ENCODE data around the gene RENBP. TPM values are rescaled to one million over a fixed set of nuclear protein-coding genes. Genes with fewer than 3 reads are reported as not detected.
A peak's percentile ranks its signal among the peaks of the same experiment; 100 is the strongest.

Gene RENBP
- total RNA-seq, 1 donor from 2014 or later: 13.4 TPM

DNA sequence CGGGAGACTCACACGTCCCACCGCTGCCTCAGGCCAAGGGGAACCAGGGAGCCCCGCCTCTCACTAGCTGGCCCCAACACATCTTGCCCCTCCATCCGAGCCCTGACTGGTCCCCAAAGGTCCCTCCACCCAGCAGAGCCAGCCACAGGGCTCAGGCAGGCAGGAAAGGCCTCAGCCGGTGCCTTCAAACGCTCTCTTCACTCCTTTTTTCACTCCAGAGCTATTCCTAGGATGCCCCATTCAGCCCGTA, 16.8 kb downstream of the RENBP start:
- no peaks in the 10 kb centered on the region for H3K9me3 Mint-ChIP-seq (ENCODE audit: low read depth)
- TF ChIP-seq, protein P1, sequence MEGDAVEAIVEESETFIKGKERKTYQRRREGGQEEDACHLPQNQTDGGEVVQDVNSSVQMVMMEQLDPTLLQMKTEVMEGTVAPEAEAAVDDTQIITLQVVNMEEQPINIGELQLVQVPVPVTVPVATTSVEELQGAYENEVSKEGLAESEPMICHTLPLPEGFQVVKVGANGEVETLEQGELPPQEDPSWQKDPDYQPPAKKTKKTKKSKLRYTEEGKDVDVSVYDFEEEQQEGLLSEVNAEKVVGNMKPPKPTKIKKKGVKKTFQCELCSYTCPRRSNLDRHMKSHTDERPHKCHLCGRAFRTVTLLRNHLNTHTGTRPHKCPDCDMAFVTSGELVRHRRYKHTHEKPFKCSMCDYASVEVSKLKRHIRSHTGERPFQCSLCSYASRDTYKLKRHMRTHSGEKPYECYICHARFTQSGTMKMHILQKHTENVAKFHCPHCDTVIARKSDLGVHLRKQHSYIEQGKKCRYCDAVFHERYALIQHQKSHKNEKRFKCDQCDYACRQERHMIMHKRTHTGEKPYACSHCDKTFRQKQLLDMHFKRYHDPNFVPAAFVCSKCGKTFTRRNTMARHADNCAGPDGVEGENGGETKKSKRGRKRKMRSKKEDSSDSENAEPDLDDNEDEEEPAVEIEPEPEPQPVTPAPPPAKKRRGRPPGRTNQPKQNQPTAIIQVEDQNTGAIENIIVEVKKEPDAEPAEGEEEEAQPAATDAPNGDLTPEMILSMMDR (IDR thresholded peaks at IDR 0.05): no peak
- H3K36me3 Mint-ChIP-seq (ENCODE audit: low read depth): peaks cover 4% of the 10 kb centered on the region
- peak overlapping the region; percentile 86 for H3K27ac Mint-ChIP-seq (ENCODE audit: unreplicated experiment)
- H3K4me3 Mint-ChIP-seq (ENCODE audit: unreplicated experiment): peak overlapping the region; percentile 77
- no peaks in the 10 kb centered on the region for H3K27me3 Mint-ChIP-seq (ENCODE audit: low read depth)
- H3K4me1 Mint-ChIP-seq (ENCODE audit: low read depth): peaks cover 27% of the 10 kb centered on the region
- no peak for DNase-seq (ENCODE audit: low spot score)

DNA sequence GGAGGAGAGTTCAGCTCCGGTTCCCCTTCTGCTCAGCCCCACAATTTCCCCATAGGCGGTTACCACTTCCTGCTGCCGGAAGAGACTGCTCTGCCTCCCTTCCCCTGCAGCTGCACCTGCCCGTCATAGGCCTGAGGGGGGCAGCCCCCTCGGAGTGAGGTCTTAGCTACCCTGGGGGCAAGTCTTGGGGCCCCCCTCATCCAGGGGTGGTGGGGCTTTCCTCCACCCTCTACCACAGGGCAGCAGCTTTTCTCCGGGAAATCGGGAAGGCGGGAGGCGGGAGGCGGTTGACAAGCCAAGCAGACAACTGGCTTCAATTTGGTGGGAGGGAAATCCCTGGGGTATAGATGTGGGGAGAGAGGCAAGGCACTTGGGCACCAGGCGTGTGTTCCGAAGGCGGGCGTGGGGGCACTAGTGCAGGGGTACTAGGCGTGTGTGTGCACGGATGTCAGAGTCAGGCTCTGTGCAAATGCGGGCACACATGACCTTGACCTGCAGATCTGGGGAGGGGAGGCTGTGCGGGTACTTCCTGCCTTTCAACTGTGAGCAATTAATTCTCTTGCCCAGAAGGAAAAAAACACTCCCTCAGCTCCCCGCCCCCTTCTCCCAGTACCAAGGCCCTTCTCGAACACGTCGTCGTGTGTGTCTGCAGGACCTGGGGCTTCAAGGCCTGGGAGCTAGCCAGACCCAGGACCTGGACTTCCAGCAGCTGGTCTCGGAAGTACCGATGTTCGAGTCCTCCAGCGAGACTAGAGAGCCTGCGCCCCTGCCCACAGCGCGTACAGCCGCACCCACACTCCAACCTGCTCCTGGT, 17.4 kb downstream of the RENBP start:
- TF ChIP-seq, protein P1 (IDR thresholded peaks at IDR 0.05): no peak
- H3K4me3 Mint-ChIP-seq (ENCODE audit: unreplicated experiment): peak overlapping the region; percentile 77
- H3K27ac Mint-ChIP-seq (ENCODE audit: unreplicated experiment): peak overlapping the region; percentile 86
- peaks cover 27% of the 10 kb centered on the region for H3K4me1 Mint-ChIP-seq (ENCODE audit: low read depth)
- H3K36me3 Mint-ChIP-seq (ENCODE audit: low read depth): peaks cover 4% of the 10 kb centered on the region
- H3K27me3 Mint-ChIP-seq (ENCODE audit: low read depth): no peaks in the 10 kb centered on the region
- no peak for DNase-seq (ENCODE audit: low spot score)
- H3K9me3 Mint-ChIP-seq (ENCODE audit: low read depth): no peaks in the 10 kb centered on the region

DNA sequence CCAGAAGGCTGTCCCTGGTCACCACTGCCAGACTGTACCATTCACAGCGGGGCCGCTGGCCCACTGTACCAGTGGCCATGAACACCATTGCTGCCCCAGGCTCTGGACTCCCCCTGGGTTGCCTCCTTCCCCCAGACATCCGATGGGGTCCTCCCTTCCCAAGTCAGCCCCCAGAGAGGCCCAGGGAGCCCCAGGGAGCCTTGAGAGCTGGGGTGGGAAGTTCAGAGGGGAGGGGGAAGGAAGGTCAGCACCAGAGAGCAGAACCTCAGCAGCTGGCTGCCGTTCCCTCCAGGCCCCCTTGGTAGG, 17.9 kb downstream of the RENBP start:
- Mint-ChIP-seq H3K9me3 (ENCODE audit: low read depth) (no peaks in the 10 kb centered on the region), H3K4me3 (ENCODE audit: unreplicated experiment) (no peak overlapping the region), H3K27me3 (ENCODE audit: low read depth) (no peaks in the 10 kb centered on the region), H3K36me3 (ENCODE audit: low read depth) (peaks cover 3% of the 10 kb centered on the region), H3K4me1 (ENCODE audit: low read depth) (peaks cover 27% of the 10 kb centered on the region), H3K27ac (ENCODE audit: unreplicated experiment) (no peak overlapping the region)
- DNase-seq (ENCODE audit: low spot score): no peak
- TF ChIP-seq, protein P1 (IDR thresholded peaks at IDR 0.05): no peak

DNA sequence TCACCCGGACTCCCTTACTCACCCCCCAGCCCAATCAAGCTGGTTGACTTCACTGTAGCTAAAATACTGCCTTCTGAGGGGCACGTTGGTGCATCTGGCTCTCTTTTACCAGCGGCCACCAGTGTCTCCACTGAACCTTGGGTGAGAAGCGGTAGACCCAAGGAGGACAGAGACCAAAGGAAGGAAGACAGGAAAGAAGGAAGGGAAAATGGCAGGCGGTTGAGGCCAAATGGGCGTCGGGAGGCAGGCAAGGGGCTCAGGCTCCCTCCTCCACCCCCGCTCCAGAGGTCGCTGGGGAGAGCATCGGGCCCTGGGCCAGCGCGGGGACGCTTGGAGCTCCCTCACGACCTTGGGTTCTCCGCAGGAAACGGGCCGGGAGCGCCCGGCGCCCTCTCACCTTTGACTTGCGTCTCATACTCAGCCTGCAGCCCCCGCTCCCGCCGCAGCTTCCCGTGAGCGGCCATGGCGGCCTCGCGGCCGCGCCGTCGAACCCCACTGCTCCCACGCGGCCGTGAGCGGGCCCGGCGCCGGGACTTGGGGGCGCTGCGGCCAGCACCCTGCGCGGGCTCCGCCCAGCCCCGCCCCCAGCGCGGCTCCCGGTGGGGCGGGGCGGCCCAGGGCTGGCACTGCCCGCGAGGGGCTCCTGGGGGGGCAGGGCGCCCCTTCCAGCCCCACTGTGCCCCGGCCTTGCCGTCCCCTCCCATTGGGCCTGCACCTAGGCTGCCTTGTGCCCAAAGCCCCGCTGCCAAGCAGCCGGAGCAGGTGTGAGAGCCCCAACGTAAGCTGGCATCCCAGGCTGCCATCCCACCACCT, 18.5 kb downstream of the RENBP start, which contains the start of gene ARHGAP4:
TSS of gene ARHGAP4 (minus strand) at position 526 of the 813 bp plus-strand sequence. CDS start at position 464, 62 bp downstream.
- H3K4me3 Mint-ChIP-seq (ENCODE audit: unreplicated experiment): peak within 1 kb of the TSS; percentile 77
- no peaks in the 10 kb centered on the region for H3K27me3 Mint-ChIP-seq (ENCODE audit: low read depth)
- no peaks in the 10 kb centered on the region for H3K9me3 Mint-ChIP-seq (ENCODE audit: low read depth)
- H3K36me3 Mint-ChIP-seq (ENCODE audit: low read depth): no peaks in the 10 kb centered on the region
- DNase-seq (ENCODE audit: low spot score): no peak
- peak within 1 kb of the TSS; percentile 54 for H3K27ac Mint-ChIP-seq (ENCODE audit: unreplicated experiment)
- TF ChIP-seq, protein P1 (IDR thresholded peaks at IDR 0.05): no peak
- peaks cover 24% of the 10 kb centered on the region for H3K4me1 Mint-ChIP-seq (ENCODE audit: low read depth)

DNA sequence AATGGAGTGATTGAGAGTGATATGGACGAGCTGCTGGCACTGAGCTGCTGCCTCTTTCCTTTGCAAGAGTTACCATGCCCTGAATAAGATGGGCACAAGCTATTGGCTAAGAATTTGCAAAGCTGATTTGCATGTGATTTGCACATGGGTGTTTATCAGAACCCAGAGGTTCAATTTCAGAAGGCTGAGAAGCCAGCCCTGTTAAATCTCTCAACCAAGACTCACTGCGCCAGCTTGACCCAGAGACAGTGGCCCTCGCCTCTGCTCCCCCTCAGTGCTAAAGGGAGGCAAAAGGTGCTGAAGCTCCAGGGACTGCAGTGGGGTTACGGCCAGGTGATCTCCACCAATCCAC, 19.1 kb downstream of the RENBP start:
- H3K9me3 Mint-ChIP-seq (ENCODE audit: low read depth): no peaks in the 10 kb centered on the region

More for the DNA sequence above, 19.1 kb downstream of the RENBP start:
- no peak overlapping the region for H3K4me3 Mint-ChIP-seq (ENCODE audit: unreplicated experiment)
- H3K4me1 Mint-ChIP-seq (ENCODE audit: low read depth): peaks cover 24% of the 10 kb centered on the region
- H3K36me3 Mint-ChIP-seq (ENCODE audit: low read depth): no peaks in the 10 kb centered on the region
- no peaks in the 10 kb centered on the region for H3K27me3 Mint-ChIP-seq (ENCODE audit: low read depth)
- DNase-seq (ENCODE audit: low spot score): no peak
- H3K27ac Mint-ChIP-seq (ENCODE audit: unreplicated experiment): no peak overlapping the region
- TF ChIP-seq, protein P1 (IDR thresholded peaks at IDR 0.05): no peak

Data from chondrocyte (in vitro differentiated cells).